Cardiac fibroblast (primary cell): ENCODE data around the gene CERK.

Experiments used
- DNase-seq, 2 donors: peaks; one replicate each; pipeline versions ENCODE4 v3.0.0 to v3.0.0-alpha.2; 2010; ENCODE audit warnings: low read depth in 2 of 2
- H3K4me3 ChIP-seq, 2 donors: replicated peaks in 1 of 2; 1 replicate in 1 of 2; 2 replicates in 1 of 2; pipeline ENCODE4 v1.5.1; 2011; ENCODE audit warnings: low read depth in 2 of 2, low read length in 2 of 2, mild to moderate bottlenecking in 2 of 2, moderate library complexity in 1 of 2
- TF ChIP-seq, protein P1 (sequence below): IDR thresholded peaks from one replicate; pipeline ENCODE4 v1.5.1; 2011; ENCODE audit warnings: low read depth, mild to moderate bottlenecking, low read length, inconsistent platforms

CERK gene

DNA sequence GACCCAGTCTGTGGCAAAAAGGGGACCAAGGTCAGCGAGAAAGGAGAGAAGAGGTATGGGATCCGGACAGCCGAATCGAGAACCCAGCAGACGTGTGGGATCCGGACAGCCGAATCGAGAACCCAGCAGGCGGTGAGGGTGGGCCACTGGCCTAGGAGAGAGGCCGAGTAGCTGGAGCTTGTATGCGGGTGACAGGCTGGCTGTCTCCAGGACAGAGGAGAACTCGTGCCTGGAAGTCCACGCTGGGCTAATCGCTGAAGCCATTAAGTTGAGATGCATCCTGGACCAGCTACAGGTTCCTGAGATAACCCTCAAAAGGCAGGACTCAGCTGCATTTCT lies 6.0 kb downstream of the CERK start:
- no peak for DNase-seq
- no peak overlapping the region for H3K4me3 ChIP-seq
- TF ChIP-seq, protein P1, sequence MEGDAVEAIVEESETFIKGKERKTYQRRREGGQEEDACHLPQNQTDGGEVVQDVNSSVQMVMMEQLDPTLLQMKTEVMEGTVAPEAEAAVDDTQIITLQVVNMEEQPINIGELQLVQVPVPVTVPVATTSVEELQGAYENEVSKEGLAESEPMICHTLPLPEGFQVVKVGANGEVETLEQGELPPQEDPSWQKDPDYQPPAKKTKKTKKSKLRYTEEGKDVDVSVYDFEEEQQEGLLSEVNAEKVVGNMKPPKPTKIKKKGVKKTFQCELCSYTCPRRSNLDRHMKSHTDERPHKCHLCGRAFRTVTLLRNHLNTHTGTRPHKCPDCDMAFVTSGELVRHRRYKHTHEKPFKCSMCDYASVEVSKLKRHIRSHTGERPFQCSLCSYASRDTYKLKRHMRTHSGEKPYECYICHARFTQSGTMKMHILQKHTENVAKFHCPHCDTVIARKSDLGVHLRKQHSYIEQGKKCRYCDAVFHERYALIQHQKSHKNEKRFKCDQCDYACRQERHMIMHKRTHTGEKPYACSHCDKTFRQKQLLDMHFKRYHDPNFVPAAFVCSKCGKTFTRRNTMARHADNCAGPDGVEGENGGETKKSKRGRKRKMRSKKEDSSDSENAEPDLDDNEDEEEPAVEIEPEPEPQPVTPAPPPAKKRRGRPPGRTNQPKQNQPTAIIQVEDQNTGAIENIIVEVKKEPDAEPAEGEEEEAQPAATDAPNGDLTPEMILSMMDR, result no peak

DNA sequence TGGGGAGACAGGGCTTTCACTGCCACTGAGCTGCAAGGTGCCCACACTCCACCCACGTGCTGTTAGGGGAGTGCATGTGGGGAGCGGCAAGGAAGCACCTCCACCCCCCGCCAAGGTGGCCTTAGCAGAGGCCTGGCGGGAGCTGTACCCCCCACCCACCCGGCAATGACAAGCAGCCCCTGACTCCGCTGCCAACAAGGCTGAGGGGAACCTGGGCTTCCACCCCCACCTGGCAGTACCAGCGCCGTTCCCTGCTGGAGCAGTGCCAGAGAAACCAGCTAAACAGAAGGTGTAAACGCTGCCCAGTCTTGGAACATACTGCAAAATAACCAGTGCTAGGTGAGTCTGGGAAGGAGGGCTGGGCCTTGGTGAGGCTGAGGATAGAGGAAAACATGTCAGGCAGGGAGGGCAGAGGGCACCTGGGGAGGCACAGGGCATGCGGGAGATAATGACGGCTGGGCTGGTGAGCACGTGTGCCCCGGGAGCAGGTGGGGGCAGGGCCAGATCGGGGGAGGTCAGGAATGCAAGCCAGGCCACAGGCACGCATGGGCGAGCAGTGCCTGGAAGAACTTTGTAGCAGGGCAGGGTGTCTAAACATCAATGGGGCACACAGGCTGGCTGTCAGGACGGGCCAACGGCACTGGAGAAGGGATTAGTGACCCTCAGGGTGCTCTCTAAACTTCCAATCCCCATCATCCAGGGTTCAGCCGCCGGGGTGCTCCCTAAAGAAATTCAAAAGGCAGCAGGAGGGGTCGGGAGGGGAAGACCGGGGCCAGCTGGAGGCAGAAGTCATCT lies 6.6 kb downstream of the CERK start:
- H3K4me3 ChIP-seq, result no peak overlapping the region
- DNase-seq, result no peak
- TF ChIP-seq, protein P1, result no peak

DNA sequence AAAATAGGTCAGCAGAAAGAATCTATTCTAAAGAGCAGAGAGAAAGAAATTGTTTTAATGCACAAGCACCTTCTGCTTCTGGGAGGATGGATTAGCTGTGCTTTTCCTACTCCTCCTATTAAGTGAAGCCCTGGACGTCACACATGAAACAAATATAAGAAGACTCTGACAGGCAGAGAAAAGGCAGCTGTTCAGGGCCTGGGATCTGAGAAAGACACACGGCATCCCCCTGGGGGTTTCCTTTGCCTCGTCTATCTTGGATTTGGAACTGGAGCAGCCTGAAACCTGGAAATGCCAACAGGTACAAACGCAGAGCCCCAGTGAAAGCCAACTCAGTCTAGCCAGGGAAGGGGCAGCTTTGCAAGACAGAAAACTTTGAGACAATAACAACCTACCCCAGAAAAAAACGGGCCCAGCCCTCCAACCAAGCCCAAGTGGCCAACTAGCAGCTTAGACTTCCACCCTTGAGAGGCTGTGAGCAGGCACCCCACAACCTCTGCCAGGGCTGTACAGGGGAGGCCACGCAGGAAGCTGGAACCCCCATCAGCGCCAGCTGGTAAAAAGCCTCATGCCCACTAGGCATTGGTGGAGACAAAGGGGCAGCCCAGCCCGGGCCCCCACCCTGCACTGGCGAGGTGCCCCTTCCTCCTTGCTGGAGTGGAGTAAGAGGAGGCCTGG lies 7.3 kb downstream of the CERK start:
- TF ChIP-seq, protein P1, result no peak
- DNase-seq, result no peak
- no peak overlapping the region for H3K4me3 ChIP-seq

DNA sequence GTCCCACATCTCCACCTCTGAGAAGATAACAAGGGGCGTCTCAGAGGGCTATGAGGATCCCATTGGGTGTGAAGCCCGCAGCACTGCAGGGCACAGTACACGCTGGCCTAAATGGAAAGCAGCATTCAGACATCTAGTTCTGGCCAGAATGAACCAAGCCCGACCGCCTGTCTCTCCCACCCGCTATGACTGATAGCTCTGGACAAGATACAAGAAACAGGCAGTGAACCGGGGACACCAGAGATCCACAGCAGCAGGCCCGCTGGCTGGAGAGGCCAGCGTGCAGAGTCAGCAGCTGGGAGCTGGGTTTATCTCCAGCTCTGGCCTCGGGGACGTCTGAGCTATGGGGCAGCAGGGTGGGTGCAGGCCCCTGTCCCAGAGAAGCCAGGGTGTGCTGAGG lies 9.6 kb downstream of the CERK start:
- no peak for DNase-seq
- H3K4me3 ChIP-seq, result no peak overlapping the region
- TF ChIP-seq, protein P1, result no peak

DNA sequence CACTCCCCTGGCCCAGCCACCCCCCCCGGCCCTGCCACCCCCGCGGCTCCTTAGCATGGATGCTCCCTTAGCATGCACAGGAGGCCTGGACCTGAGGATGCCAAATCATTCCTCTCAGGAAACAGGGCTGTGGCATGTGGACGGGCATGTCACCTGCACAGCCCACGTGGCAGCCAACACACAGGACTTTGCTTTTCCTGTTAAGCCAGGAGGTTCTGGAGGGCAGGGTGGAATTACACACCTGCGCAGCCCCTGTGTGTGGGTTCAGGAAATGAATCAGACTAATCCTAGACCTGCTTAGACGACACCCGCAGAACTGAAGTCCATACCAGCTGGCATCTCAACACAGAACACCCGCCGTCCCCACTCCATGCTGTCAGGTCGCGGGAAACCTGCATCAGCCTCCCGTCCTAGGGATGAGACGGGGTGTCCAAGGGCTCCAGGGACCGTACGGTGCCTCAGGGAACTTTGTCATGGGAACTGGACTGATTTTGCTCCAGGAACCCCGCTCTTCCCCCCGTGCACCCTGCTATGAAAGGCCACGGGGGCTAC lies 10.2 kb downstream of the CERK start:
- no peak for DNase-seq
- H3K4me3 ChIP-seq, result no peak overlapping the region
- TF ChIP-seq, protein P1, result no peak

DNA sequence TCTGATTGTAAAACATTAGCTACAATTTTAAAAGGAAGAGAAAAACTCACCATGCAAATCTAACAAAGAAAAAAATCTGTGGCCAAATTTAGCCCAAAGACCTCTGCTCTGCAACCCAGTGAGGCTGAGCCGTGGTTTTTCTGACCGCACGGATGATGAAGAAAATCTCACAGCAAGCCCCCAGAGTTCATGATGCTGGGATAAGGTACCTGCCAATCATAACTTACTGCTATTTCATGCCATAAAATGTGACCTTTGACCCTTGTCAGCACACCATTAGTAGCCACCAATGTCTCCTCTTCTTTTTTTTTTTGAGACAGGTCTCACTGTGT lies 11.1 kb downstream of the CERK start:
- no peak for DNase-seq
- H3K4me3 ChIP-seq, result no peak overlapping the region
- TF ChIP-seq, protein P1, result no peak
